ENCODE results near the gene TREML2. TPM values are rescaled to one million over a fixed set of nuclear protein-coding genes. Genes with fewer than 3 reads are reported as not detected.

TREML2 gene, protein sequence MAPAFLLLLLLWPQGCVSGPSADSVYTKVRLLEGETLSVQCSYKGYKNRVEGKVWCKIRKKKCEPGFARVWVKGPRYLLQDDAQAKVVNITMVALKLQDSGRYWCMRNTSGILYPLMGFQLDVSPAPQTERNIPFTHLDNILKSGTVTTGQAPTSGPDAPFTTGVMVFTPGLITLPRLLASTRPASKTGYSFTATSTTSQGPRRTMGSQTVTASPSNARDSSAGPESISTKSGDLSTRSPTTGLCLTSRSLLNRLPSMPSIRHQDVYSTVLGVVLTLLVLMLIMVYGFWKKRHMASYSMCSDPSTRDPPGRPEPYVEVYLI
- total RNA-seq, result not detected in 2 replicates

GRCh38 chr6:41200901-41201763 is at the start of gene TREML2:
Gene TREML2, minus strand, starts transcription at chr6:41201149. Its CDS starts 141 bp downstream, at chr6:41201008.

DNA sequence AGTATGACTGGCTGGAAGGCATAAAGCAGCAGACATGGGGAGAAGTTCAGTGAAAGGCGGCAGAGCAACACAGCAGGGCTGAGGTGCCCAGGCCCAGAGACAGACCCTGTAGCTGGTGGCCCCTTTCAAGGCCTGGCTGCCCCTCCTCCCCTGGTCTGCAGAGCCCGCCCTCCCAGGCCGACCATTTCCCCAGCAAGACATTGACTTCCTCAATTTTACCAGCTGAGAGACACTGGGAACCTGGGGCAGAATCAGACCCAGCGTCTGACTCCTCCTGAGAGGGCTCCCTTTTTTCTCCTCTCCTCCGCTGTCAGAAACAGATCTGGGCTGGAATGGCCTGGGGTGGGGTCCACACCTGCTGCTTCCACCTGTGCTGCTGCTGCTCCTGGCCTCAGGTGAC is 27.1 kb upstream of the TREML2 start, which contains the start of gene TREML4:
Gene TREML4 (plus strand): TSS at position 254 of the 400 bp plus-strand sequence. CDS start 79 bp downstream, at position 333.

GRCh38 chr6:41162687-41163418 is 38.1 kb downstream of the TREML2 start, which contains the start of gene TREM2:
Gene TREM2, minus strand, starts transcription at chr6:41163116. Its CDS starts 34 bp downstream, at chr6:41163082.

GRCh38 chr6:41153992-41154625 is 46.8 kb downstream of the TREML2 start, which contains the start of gene TREML1:
Gene TREML1, minus strand, starts transcription at chr6:41154347. Its CDS starts 59 bp downstream, at chr6:41154288.

Other genes starting within 250 kb of the TREML2 start
- under 0.01 and 0.06 TPM in 2 replicates for gene UNC5CL, start 161.9 kb downstream of the TREML2 start, total RNA-seq
- gene TSPO2, start 158.7 kb downstream of the TREML2 start, total RNA-seq, result not detected in 2 replicates
- gene APOBEC2, start 147.9 kb downstream of the TREML2 start, total RNA-seq, result not detected in 2 replicates
- gene OARD1, start 128.8 kb downstream of the TREML2 start, total RNA-seq, result 7.0 and 12.4 TPM in 2 replicates
- gene NFYA, start 128.2 kb downstream of the TREML2 start, total RNA-seq, result 9.6 and 29.5 TPM in 2 replicates
- gene TREML1, start 46.8 kb downstream of the TREML2 start, total RNA-seq, result not detected in 2 replicates
- not detected in 2 replicates for gene TREM2, start 38.0 kb downstream of the TREML2 start, total RNA-seq
- gene TREML4, start 27.2 kb upstream of the TREML2 start, total RNA-seq, result not detected in 2 replicates
- not detected in 2 replicates for gene TREM1, start 85.5 kb upstream of the TREML2 start, total RNA-seq
- not detected in 2 replicates for gene NCR2, start 134.5 kb upstream of the TREML2 start, total RNA-seq